ENCODE measurements around the gene PRKCE.
"Not testable (repeated sequence)": the region's sequence is repeated elsewhere in the genome, so short reads cannot be mapped to it uniquely, and the experiment has no call there.

Gene PRKCE

DNA sequence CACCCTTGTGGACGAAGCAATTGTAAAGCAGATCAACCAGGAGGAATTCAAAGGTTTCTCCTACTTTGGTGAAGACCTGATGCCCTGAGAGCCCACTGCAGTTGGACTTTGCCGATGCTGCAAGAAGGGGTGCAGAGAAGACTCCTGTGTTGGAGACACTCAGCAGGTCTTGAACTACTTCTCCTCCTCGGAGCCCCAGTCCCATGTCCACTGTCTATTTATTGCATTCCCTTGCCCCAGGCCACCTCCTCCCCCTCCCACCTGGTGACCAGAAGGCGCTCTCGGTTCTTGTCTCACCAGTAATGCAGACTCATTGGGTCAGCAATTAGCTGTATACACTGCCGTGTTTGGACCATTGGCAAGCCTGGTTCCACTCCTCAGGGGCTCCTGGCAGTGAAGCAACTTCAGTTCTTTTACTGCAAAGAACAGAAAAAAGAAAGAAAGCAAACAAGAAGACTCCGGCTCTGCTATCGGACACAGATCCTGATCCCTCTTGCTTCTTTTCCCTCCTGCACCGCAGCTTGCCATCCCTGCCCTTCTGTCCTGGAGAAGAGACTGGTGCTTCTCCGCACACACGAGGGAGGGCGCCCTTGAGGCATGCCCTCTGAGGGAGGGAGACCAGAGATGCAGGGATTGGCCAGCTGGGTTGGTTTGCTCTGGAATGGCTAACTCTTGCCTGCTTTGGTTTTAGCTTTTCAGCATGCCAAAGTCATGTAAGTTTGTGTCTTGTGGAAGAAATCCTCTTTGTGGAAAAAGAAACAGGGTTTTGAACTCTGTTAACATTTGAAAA, 533.5 kb downstream of the PRKCE start:
- DNase-seq = no peak

GRCh38 chr2:46187112-46187618, 535.7 kb downstream of the PRKCE start:
- peak in 1 of 2 experiments; percentile 13 for DNase-seq

- DNase-seq = no peak
Measured at GRCh38 chr2:46188041-46188716, 536.7 kb downstream of the PRKCE start.

DNA sequence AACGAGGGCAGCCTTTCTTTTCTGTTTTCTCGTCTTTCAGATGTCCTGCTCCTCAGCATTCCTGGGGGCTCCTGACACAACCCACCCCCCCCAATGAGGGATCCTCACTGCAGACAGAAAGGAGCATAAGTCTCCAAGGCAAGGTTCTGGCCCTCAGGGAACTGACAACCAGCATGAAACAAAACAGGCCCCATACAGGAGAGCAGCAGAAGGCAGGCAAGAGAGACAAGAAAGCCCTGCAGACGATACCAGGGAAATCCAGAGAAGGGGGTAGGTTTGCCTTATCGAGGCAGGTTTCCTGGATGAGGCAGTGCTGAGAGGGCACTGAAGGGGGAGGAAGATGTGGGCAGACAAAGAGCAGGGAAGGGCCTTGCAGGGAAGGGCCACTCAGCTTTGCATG, 541.9 kb downstream of the PRKCE start:
- no peak for DNase-seq

DNA sequence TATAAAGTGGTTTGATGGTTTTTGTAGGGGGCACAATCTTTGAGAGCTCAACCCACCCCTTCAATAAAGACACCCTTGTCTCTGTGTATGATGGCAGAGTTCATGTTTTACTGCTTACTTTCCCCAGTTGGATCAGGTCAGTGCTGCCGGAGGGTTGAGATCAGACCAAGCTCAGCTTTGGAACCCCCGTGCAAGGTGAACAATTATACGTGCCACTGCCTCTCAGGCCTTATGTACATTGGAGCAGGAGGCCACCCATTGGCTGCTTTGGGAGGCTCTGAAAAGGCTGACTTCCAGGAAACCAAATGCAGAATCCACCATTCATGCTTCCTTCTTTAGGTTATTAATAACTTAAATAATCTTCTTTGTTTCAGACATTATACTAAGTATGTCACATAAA, 542.4 kb downstream of the PRKCE start:
- no peak for DNase-seq

- DNase-seq = no peak
Measured at GRCh38 chr2:46194856-46195255, 543.4 kb downstream of the PRKCE start.

- DNase-seq = no peak
Measured at GRCh38 chr2:46195819-46196218, 544.3 kb downstream of the PRKCE start.

GRCh38 chr2:46196871-46197462, 545.5 kb downstream of the PRKCE start:
- DNase-seq = no peak

DNA sequence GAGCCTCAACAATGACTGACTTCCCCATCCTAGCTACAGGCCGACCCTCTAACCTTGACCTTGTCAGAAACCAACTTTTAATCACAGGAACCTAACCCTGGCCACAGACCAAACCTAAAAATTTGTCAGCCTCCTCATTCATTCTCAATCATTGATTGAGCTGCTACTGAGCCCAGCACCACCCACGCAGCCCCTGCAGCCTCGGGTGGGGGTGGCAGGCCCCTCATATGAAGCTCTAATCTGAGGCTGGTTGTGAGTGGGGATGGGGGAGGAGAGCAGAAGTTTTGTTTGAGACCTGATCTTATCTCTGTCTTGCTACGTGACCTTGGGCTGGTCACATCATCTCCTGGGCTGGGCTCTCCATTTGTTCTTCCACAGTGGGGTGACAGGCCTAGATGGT, 546.2 kb downstream of the PRKCE start:
- DNase-seq = no peak

- DNase-seq = no peak
Measured at GRCh38 chr2:46198164-46198883, 546.8 kb downstream of the PRKCE start.

- peak in 1 of 2 experiments; percentile 13 for DNase-seq
Measured at GRCh38 chr2:46198966-46199365, 547.5 kb downstream of the PRKCE start.

- DNase-seq = no peak
Measured at GRCh38 chr2:46200100-46200690, 548.7 kb downstream of the PRKCE start.

- DNase-seq = no peak
Measured at GRCh38 chr2:46200861-46201605, 549.6 kb downstream of the PRKCE start.

DNA sequence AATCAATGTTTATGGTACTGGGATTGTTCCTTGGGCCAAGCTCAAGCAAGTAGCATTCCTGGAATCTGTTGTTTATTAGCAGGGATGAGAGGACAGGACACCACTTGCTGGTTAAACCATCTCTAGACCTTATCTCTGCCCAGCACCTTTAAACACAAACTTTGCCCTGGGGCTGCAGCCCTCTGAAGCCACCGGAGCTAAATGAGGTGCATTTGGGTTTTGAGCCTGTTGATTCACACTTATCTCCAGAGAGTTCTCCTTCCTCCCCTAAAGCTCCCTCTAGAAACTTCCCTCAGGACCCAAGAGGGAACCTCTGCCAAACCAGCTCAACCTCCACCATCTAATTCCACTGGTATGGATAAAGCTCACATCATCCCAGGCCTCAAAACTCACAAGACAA, 551.0 kb downstream of the PRKCE start:
- DNase-seq = no peak

- DNase-seq = no peak
Measured at GRCh38 chr2:46202987-46203386, 551.5 kb downstream of the PRKCE start.

GRCh38 chr2:46203636-46204035, 552.2 kb downstream of the PRKCE start:
- not testable (repeated sequence) for DNase-seq

GRCh38 chr2:46207591-46207990, 556.1 kb downstream of the PRKCE start:
- DNase-seq = no peak

- no peak for DNase-seq
Measured at GRCh38 chr2:46208766-46209165, 557.3 kb downstream of the PRKCE start.

DNA sequence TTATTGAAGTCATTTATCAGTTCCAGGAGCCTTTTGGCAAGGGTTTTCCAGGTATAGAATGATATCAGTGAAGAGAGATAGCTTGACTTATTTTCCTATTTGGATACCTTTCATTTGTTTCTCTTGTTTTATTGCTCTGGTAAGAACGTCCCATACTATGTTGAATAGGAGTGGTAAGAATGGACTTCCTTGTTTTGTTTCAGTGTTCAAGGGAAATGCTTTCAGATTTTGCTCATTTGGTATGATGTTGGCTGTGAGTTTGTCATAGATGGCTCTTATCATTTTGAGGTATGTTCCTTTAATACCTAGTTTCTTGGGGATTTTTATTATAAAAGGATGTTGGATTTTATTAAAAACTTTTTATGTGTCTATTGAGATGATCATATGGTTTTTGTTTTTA, 558.6 kb downstream of the PRKCE start:
- DNase-seq = no peak

DNA sequence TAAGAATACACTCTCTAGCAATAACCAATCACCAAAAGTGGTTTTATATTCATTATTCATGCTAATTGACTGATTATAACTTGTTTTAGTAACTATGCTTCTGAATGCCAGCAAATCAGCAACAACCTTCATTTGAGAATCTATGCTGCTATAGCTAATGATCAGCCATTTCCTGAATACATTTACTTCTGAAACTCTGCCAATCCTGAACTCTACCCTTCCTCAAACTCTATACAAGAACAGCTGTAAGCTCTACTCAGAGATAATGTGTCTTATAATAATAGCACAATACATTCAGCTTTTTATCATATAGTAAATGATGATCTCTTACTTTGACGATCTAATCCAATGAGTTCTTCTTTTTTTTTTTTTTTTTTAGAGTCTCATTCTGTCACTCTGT, 560.0 kb downstream of the PRKCE start:
- DNase-seq = no peak

GRCh38 chr2:46213906-46214305, 562.4 kb downstream of the PRKCE start:
- no peak for DNase-seq

DNA sequence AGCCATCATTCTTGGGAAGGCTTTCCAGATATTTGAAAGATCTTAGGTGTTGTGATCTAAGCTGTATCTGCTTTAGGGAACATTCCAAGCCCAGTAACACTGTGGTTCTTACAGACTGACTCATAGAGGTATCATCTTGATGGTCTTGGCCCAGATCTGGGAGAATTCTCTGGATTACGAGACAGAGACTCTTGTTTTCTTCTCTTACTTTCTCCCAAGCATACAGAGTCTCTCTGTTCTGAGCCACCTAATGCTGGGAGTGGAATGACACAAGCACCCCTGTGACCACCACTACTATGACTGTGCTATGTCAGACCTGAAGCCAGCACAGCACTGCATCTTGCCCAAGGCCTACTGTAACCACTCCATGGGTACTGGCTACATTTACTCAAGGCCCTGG, 564.7 kb downstream of the PRKCE start:
- DNase-seq = no peak

All from NCI-H446 (cell line).